ENCODE data around the gene NUBP2.

NUBP2 gene

DNA sequence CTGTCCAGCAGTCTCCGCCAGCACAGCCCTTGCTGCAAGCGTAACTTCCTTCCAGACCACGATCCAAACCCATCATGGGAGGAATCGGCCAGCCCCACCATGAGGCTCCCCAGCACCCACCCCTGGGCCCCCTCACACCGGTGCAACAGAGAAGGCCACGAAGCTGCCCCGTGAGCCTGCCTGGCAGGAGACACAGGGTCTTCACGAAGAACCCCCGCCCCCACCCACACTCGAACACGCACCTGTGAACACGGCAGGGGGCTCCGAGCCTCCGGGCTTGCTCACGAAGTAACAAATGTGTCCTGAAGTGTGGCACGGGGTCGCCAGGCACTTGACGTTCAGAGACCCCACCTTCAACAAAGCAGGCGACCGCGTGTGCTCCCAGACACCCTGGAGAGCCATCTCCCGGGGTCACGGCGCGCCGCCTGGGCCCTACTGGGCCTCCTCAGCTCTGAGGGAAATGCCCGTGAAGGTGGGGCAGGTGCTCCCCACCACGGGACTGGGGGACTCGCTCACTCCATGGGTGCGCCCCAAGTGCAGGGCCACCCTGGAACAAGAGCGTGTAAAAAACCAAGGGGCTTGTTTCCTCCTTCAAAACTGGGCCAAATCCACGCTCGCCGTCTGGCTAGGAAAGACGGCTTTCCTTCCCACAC is 36.2 kb downstream of the NUBP2 start:
- no peak overlapping the region for H3K4me3 ChIP-seq (ENCODE audit: low read depth, low read length)
- ChIA-PET CTCF (no interaction called here), POLR2A (no interaction called here)
- DNase-seq (ENCODE audit: low read depth, low spot score), result no peak
- TF ChIP-seq, protein P1, sequence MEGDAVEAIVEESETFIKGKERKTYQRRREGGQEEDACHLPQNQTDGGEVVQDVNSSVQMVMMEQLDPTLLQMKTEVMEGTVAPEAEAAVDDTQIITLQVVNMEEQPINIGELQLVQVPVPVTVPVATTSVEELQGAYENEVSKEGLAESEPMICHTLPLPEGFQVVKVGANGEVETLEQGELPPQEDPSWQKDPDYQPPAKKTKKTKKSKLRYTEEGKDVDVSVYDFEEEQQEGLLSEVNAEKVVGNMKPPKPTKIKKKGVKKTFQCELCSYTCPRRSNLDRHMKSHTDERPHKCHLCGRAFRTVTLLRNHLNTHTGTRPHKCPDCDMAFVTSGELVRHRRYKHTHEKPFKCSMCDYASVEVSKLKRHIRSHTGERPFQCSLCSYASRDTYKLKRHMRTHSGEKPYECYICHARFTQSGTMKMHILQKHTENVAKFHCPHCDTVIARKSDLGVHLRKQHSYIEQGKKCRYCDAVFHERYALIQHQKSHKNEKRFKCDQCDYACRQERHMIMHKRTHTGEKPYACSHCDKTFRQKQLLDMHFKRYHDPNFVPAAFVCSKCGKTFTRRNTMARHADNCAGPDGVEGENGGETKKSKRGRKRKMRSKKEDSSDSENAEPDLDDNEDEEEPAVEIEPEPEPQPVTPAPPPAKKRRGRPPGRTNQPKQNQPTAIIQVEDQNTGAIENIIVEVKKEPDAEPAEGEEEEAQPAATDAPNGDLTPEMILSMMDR (IDR thresholded peaks at IDR 0.05; ENCODE audit: insufficient read depth, low read length, missing control alignments), result no peak

DNA sequence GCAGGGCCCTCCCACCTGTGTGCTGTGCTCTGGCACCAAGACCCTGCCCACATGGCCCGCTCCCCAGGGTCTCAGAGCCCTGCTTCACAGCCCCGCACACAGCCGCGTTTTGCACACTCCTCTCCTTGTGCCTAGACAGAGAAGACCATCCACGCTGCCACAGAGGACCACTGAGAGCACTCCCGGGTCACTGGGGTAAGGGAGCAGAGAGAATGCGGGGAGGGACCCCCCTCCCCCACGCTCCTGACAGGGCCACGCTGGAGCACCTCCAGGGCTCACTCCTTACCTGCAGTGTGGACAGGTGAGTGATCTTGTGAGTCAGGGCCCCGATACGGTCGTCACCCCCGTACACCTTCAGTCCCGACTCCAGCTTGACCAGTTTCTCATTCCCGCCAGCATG is 36.9 kb downstream of the NUBP2 start:
- DNase-seq (ENCODE audit: low read depth, low spot score), result no peak
- no peak overlapping the region for H3K4me3 ChIP-seq (ENCODE audit: low read depth, low read length)
- TF ChIP-seq, protein P1 (IDR thresholded peaks at IDR 0.05; ENCODE audit: insufficient read depth, low read length, missing control alignments), result no peak
- POLR2A ChIA-PET, result no interaction called here
- CTCF ChIA-PET, result no interaction called here

DNA sequence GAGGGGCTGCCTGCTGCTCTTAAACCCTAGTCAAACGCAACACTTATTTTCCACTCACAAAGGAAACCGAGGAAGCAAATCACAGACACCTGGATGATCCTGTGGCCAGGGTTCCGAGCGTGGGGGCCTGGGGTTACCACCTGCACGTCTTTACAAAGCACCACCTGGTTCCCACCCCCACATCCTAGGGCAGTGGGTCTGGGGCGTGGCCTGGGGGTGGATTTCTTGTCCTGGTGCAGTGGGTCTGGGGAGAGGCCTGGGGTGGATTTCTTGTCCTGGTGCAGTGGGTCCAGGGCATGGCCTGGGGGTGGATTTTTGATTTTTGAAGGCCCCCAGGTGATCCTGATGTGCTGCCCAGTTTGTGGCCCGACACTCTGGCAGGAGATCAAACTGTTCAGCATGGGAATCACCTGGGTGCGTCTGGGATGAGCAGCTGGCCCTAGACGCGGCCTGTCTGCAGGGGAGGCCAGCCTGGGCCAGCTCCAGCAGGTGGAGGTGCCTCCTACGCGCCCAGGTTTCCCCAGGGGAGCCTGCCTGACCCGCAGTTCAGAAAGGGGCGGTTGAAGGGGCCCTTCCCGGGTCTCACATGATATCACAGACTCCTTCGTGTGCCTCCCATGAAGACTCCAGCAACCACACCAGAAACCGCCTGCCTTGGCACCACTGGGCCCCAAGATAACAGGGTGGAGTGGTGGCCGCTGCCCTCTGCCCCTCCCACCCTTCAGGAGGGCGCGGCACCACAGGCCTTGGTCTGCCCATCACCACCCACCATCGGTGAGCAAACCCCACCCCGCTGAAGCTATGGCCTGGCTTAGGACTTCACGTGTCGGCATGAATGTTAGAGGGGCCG is 37.6 kb downstream of the NUBP2 start:
- ChIA-PET CTCF (no interaction called here), POLR2A (no interaction called here)
- TF ChIP-seq, protein P1 (IDR thresholded peaks at IDR 0.05; ENCODE audit: insufficient read depth, low read length, missing control alignments), result no peak
- no peak overlapping the region for H3K4me3 ChIP-seq (ENCODE audit: low read depth, low read length)
- no peak for DNase-seq (ENCODE audit: low read depth, low spot score)

DNA sequence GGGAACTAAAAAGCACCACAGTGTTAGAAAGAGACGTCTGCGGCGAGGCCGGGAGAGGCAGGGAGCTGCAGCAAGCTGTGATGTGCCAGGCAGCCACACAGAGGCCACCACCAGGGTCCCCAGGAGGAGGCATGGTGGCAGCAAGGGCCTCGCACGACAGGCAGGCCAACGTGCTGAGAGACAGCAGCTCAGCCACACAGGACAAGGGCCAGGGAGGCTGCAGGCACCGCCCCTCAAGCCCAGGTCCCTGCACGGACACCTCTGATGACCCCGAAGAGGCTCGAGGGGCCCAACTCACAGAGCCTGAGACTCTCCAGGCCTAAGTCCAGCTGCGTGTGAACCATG is 38.2 kb downstream of the NUBP2 start:
- DNase-seq (ENCODE audit: low read depth, low spot score), result no peak
- POLR2A ChIA-PET, result no interaction called here
- CTCF ChIA-PET, result no interaction called here
- H3K4me3 ChIP-seq (ENCODE audit: low read depth, low read length), result no peak overlapping the region
- TF ChIP-seq, protein P1 (IDR thresholded peaks at IDR 0.05; ENCODE audit: insufficient read depth, low read length, missing control alignments), result no peak

DNA sequence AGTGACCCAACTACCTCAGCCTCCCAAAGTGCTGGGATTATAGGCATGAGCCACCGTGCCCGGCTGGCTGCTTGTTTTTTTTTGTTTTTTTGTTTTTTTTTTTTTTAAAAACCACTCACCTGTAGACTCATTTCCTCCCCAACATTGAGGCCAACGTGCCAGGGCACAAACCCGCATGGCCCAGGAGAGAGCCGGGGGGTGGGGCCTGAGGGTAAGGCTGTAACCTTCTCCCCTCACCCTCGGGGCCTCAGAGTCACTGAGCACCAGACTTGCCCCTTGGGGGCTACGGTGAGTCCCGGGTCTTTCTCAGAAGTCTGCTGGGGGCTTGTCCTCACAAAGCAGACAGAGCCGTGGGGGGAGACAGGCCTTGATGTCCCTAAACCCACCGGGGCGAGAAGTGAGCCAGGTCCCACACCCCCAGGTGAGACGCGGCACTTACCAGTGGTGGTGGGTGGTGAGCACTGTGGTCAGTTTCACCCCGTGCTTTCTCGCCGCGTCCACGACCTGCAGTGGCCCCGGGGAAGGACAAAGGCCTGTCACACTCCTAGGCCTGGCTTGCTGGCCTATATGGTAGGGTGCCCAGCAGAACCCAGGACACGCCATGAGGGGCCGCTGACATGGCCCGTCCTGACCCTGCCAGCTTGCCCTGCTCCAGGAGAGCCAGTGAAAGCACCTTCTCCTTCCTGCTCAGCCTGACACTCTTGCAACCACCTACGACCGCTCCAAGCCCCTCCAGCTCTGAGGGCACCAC is 39.3 kb downstream of the NUBP2 start:
- DNase-seq (ENCODE audit: low read depth, low spot score), result no peak
- ChIA-PET POLR2A (no interaction called here), CTCF (interaction anchor here (0.7 kb wide), 1 partner anchor 39 kb away, joined by 3 read pairs; the partner anchor contains the start of genes NUBP2 and SPSB3)
- no peak overlapping the region for H3K4me3 ChIP-seq (ENCODE audit: low read depth, low read length)
- TF ChIP-seq, protein P1 (IDR thresholded peaks at IDR 0.05; ENCODE audit: insufficient read depth, low read length, missing control alignments), result no peak

DNA sequence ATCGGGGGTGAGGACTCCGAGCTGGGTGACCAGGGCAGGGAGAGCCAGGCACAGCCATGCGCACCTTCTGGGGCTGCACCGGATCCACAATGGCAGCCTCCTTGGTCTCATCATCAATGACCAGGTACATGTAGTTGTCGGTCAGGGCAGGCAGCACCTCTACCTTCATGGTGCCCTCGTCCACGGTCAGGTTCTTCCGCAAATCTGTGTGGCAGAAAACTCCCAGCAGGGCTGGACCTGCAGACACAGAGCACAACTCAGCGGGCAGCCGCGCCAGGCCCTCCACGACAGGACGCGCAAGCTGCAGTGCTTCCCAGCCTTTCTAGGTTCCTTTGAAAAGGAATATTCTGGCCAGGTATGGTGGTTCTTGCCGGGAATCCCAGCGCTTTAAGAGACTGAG is 40.0 kb downstream of the NUBP2 start:
- CTCF ChIA-PET, result interaction anchor here (0.7 kb wide), 1 partner anchor 40 kb away, joined by 3 read pairs; the partner anchor contains the start of genes NUBP2 and SPSB3
- POLR2A ChIA-PET, result no interaction called here
- TF ChIP-seq, protein P1 (IDR thresholded peaks at IDR 0.05; ENCODE audit: insufficient read depth, low read length, missing control alignments), result no peak

More for the DNA sequence above, 40.0 kb downstream of the NUBP2 start:
- H3K4me3 ChIP-seq (ENCODE audit: low read depth, low read length), result no peak overlapping the region
- DNase-seq (ENCODE audit: low read depth, low spot score), result no peak
